Stimulated activated memory B cell treated with anti-CD40 and anti-IgM and Interleukin-4, amounts not matched to agents 10 μg/mL and 1 μg/mL and 100 μg/mL, for 72 hours (primary cell): ENCODE measurements around the gene C3.
A peak's percentile ranks its signal among the peaks of the same experiment; 100 is the strongest.

Experiments
- ATAC-seq: fragments of 150-1000 bp; cut with Tn5 transposase; 2 replicates; pipeline ENCODE4 v1.10.0; 2021
- H3K27ac Mint-ChIP-seq: one replicate; pipeline ENCODE4 v1.8.0; 2022; ENCODE audit warnings: mild to moderate bottlenecking, mixed read lengths
- H3K27me3 Mint-ChIP-seq: one replicate; pipeline ENCODE4 v1.8.0; 2022; ENCODE audit warnings: mixed read lengths
- H3K36me3 Mint-ChIP-seq: one replicate; pipeline ENCODE4 v1.8.0; 2022; ENCODE audit warnings: mixed read lengths
- H3K4me1 Mint-ChIP-seq: one replicate; pipeline ENCODE4 v1.8.0; 2022; ENCODE audit warnings: mixed read lengths
- H3K4me3 Mint-ChIP-seq: one replicate; pipeline ENCODE4 v1.8.0; 2022; ENCODE audit warnings: mild to moderate bottlenecking, moderate library complexity, mixed read lengths
- H3K9me3 Mint-ChIP-seq: one replicate; pipeline ENCODE4 v1.8.0; 2022; ENCODE audit warnings: mixed read lengths

Gene C3

GRCh38 chr19:6737873-6738786 is 17.7 kb upstream of the C3 start:
- peak overlapping the region; percentile 92 for H3K4me3 Mint-ChIP-seq
- H3K27me3 Mint-ChIP-seq, result no peaks in the 10 kb centered on the region
- H3K27ac Mint-ChIP-seq, result peak overlapping the region; percentile 91
- ATAC-seq, result peak; percentile 47
- H3K4me1 Mint-ChIP-seq, result peaks cover 47% of the 10 kb centered on the region
- peaks cover 30% of the 10 kb centered on the region for H3K36me3 Mint-ChIP-seq
- H3K9me3 Mint-ChIP-seq, result no peaks in the 10 kb centered on the region

GRCh38 chr19:6737284-6737872 is 16.9 kb upstream of the C3 start, which contains the start of gene GPR108:
GPR108 (minus strand) TSS chr19:6737580; CDS start chr19:6737576, 4 bp downstream.
- Mint-ChIP-seq H3K36me3 (peaks cover 30% of the 10 kb centered on the region), H3K27ac (peak within 1 kb of the TSS; percentile 91)

GRCh38 chr19:6736917-6737283 is 16.4 kb upstream of the C3 start:
- no peaks in the 10 kb centered on the region for H3K9me3 Mint-ChIP-seq
- peaks cover 34% of the 10 kb centered on the region for H3K36me3 Mint-ChIP-seq

More at GRCh38 chr19:6737284-6737872, 16.9 kb upstream of the C3 start, which contains the start of gene GPR108:
- Mint-ChIP-seq H3K27me3 (no peaks in the 10 kb centered on the region), H3K4me3 (peak within 1 kb of the TSS; percentile 92), H3K9me3 (no peaks in the 10 kb centered on the region), H3K4me1 (peaks cover 52% of the 10 kb centered on the region)
- ATAC-seq, result peak; percentile 88

GRCh38 chr19:6736169-6736916 is 15.9 kb upstream of the C3 start:
- no peaks in the 10 kb centered on the region for H3K27me3 Mint-ChIP-seq
- H3K4me1 Mint-ChIP-seq, result peaks cover 52% of the 10 kb centered on the region
- peak overlapping the region; percentile 92 for H3K4me3 Mint-ChIP-seq
- H3K27ac Mint-ChIP-seq, result peak overlapping the region; percentile 91
- H3K36me3 Mint-ChIP-seq, result peaks cover 39% of the 10 kb centered on the region
- peak; percentile 19 for ATAC-seq
- no peaks in the 10 kb centered on the region for H3K9me3 Mint-ChIP-seq

More at GRCh38 chr19:6736917-6737283, 16.4 kb upstream of the C3 start:
- H3K4me1 Mint-ChIP-seq, result peaks cover 53% of the 10 kb centered on the region
- ATAC-seq, result no peak
- H3K27me3 Mint-ChIP-seq, result no peaks in the 10 kb centered on the region
- H3K4me3 Mint-ChIP-seq, result peak overlapping the region; percentile 92
- H3K27ac Mint-ChIP-seq, result peak overlapping the region; percentile 91

GRCh38 chr19:6735181-6735911 is 14.9 kb upstream of the C3 start:
- peak overlapping the region; percentile 91 for H3K27ac Mint-ChIP-seq
- H3K4me1 Mint-ChIP-seq, result peaks cover 47% of the 10 kb centered on the region
- no peak for ATAC-seq
- H3K9me3 Mint-ChIP-seq, result no peaks in the 10 kb centered on the region
- H3K36me3 Mint-ChIP-seq, result peaks cover 41% of the 10 kb centered on the region
- H3K4me3 Mint-ChIP-seq, result peak overlapping the region; percentile 92
- no peaks in the 10 kb centered on the region for H3K27me3 Mint-ChIP-seq

- ATAC-seq, result no peak
- Mint-ChIP-seq H3K9me3 (no peaks in the 10 kb centered on the region), H3K36me3 (peaks cover 48% of the 10 kb centered on the region), H3K4me1 (peaks cover 50% of the 10 kb centered on the region), H3K27me3 (no peaks in the 10 kb centered on the region), H3K4me3 (no peak overlapping the region), H3K27ac (no peak overlapping the region)
These were observed 13.7 kb upstream of the C3 start for GRCh38 chr19:6734096-6734696.

- Mint-ChIP-seq H3K4me1 (peaks cover 50% of the 10 kb centered on the region), H3K9me3 (no peaks in the 10 kb centered on the region), H3K36me3 (peaks cover 48% of the 10 kb centered on the region), H3K4me3 (no peak overlapping the region), H3K27ac (no peak overlapping the region), H3K27me3 (no peaks in the 10 kb centered on the region)
- ATAC-seq, result no peak
These were observed 13.1 kb upstream of the C3 start for GRCh38 chr19:6733338-6734095.

GRCh38 chr19:6732803-6733337 is 12.4 kb upstream of the C3 start:
- no peak overlapping the region for H3K27ac Mint-ChIP-seq
- no peak for ATAC-seq
- peaks cover 50% of the 10 kb centered on the region for H3K4me1 Mint-ChIP-seq
- no peak overlapping the region for H3K4me3 Mint-ChIP-seq
- H3K36me3 Mint-ChIP-seq, result peaks cover 48% of the 10 kb centered on the region
- H3K9me3 Mint-ChIP-seq, result no peaks in the 10 kb centered on the region
- H3K27me3 Mint-ChIP-seq, result no peaks in the 10 kb centered on the region

- peaks cover 48% of the 10 kb centered on the region for H3K36me3 Mint-ChIP-seq
- H3K27me3 Mint-ChIP-seq, result no peaks in the 10 kb centered on the region
- no peak for ATAC-seq
- H3K4me1 Mint-ChIP-seq, result peaks cover 55% of the 10 kb centered on the region
- H3K4me3 Mint-ChIP-seq, result no peak overlapping the region
- H3K27ac Mint-ChIP-seq, result no peak overlapping the region
- H3K9me3 Mint-ChIP-seq, result no peaks in the 10 kb centered on the region
These were observed 11.4 kb upstream of the C3 start for GRCh38 chr19:6731822-6732221.

GRCh38 chr19:6730941-6731670 is 10.7 kb upstream of the C3 start:
- no peak for ATAC-seq
- peaks cover 51% of the 10 kb centered on the region for H3K4me1 Mint-ChIP-seq
- no peaks in the 10 kb centered on the region for H3K27me3 Mint-ChIP-seq
- H3K36me3 Mint-ChIP-seq, result peaks cover 45% of the 10 kb centered on the region
- no peaks in the 10 kb centered on the region for H3K9me3 Mint-ChIP-seq
- H3K27ac Mint-ChIP-seq, result no peak overlapping the region
- H3K4me3 Mint-ChIP-seq, result no peak overlapping the region

GRCh38 chr19:6730153-6730804 is 9.8 kb upstream of the C3 start:
- H3K9me3 Mint-ChIP-seq, result no peaks in the 10 kb centered on the region
- peak overlapping the region; percentile 79 for H3K27ac Mint-ChIP-seq
- peaks cover 51% of the 10 kb centered on the region for H3K4me1 Mint-ChIP-seq
- H3K27me3 Mint-ChIP-seq, result no peaks in the 10 kb centered on the region
- H3K4me3 Mint-ChIP-seq, result no peak overlapping the region
- peaks cover 43% of the 10 kb centered on the region for H3K36me3 Mint-ChIP-seq
- peak; percentile 24 for ATAC-seq

- H3K4me3 Mint-ChIP-seq, result no peak overlapping the region
- H3K27ac Mint-ChIP-seq, result peak overlapping the region; percentile 79
- H3K9me3 Mint-ChIP-seq, result no peaks in the 10 kb centered on the region
- peaks cover 56% of the 10 kb centered on the region for H3K4me1 Mint-ChIP-seq
- no peaks in the 10 kb centered on the region for H3K27me3 Mint-ChIP-seq
- H3K36me3 Mint-ChIP-seq, result peaks cover 42% of the 10 kb centered on the region
- no peak for ATAC-seq
These were observed 9.2 kb upstream of the C3 start for GRCh38 chr19:6729573-6730152.
